GM18517 (cell line): ENCODE data around the gene OR5B21.

Experiments used
- ATAC-seq: cut with Tn5 transposase; IDR thresholded peaks from one replicate; pipeline ENCODE4 v1.9.1; 2021; ENCODE audit warnings: mild to moderate bottlenecking, moderate library complexity; ENCODE audit not compliant: unreplicated experiment

The OR5B21 gene

DNA sequence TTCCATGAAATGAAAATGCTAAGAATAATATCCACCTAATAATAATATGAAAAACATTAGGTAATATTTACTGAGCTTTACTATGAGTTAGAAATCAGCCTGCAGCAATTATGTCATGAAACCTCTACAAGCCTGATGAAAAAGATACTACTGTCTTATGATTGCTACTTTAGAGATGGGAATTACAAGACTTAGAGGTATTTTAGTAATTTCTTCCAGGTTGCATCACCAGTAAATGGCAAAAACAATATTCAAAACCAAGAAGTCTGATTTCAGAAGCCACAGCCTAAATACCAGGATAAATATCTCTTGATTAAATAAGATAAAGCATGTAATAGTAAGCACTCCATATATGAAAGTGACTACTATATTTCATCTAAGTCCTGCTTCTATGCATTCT is 13.8 kb downstream of the OR5B21 start:
- ATAC-seq: no peak

DNA sequence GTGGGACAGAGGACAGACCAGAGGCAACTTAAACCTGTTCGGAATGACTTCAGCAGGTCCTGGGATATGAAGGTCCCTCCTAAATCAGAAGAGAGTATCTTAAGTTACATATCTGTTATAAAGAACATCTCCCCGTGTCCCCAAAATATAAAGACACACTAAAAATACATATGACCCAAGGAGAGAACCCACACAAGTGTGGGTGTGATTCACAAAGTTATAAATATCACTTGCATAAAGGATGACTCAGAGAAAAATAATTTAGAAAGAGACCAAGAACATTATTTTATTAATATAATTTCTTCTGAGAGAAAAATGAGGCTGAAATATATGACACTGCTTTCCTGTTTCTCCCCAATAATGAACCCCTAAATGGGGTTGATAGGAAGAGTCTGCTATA is 14.2 kb downstream of the OR5B21 start:
- no peak for ATAC-seq

DNA sequence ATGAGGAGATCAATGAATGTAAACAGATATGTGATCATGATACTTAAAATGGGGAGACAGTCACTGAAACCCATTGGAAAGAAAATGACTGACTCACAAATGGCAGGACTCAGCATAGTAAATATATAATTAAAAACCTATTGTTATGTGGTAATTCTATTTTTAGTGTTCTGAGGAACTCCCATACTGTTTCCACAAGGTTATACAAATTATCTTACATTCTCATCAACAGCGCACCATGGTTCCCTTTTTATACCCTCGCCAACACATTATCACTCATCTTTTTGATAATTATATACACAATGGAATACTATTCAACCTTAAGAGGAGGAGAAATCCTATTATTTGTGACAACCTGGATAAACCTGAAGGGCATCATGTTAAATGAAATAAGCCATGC is 17.1 kb downstream of the OR5B21 start:
- ATAC-seq: no peak

DNA sequence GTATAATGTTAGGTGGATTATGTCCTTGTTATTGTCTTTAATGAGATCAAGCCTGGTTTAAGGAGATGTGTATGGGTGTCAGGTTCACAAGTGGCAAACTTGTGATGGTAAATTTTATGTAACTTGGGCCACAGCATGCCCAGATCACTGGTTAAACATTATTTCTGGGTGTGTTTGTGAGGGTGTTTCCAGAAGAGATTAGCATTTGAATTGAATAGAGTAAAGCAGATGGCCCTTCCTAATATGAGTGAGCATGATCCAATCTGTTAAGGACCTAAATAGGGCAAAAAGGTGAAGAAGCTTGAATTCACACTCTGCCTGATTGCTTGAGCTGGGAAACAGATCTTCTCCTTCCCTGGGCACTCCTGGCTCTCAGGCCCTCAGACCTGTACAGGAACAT is 20.7 kb downstream of the OR5B21 start:
- no peak for ATAC-seq

DNA sequence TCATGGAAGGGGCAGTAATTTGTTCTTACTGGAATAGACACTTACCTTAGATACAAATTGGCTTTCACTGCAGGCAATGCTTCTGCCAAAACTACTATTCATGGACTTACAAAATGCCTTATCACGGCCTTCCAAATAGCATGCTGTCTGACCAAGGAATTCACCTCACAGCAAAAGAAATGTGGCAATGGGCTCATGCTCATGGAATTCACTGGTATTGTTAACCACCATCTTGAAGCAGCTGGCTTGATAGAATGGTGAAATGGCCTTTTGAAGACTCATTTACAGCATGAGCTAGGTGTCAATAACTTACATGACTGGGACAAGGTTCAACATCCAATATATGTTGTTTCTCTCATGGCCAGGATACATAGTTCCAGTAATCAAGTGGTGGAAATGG is 21.9 kb downstream of the OR5B21 start:
- ATAC-seq: no peak

DNA sequence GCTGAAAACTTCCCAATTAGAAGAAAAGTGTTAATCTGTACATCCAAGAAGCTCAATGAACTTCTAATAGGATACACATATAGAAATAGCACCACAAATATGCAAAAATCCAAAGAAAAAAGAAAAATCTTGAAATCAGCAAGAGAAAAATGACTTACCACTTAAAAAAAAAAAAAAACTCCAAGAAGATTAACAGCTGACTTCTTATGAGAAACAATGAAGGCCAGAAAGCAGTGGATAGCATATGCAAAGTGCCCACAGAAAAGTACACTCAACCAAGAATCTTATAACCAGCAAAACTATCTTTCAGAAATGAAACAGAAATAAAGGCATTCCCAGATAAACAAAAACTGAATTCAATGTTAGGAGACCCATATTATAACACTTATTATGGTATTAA is 36.0 kb downstream of the OR5B21 start:
- no peak for ATAC-seq

DNA sequence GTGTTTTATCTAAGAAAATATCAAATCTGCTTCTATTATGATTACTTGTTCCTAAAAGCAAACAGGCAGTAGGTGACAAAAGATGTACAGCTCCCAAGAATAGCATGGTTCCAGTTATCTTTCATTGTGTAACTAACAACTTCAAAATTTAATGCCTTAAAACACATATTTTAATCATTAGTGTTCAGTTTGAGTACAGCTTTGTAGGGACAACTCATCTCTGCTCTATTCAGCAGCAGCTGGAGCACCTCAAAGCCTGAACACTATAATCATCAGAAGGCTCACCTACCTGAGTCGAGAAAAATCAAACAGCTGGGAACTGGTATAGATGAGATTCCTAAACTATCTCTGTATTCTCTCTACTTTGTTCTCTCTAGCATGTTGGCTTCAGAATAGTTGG is 41.6 kb downstream of the OR5B21 start:
- no peak for ATAC-seq

DNA sequence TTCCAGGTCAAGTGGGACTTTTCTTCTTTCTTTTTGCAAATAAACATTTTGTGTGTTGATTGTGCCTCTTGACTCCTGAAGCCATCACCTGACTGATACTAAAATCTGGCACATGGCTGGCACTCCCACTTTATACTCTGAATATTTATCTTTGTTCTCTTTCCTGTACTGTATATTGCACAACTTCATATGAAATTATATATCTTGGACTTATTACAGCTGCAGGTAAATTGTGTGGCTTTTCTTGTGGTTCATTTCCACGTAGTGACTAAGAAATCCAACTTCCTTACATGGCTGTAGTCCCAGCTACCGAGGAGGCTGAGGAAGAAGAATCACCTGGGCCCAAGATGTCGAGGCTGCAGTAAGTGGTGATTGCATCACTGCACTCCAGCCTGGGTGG is 42.2 kb downstream of the OR5B21 start:
- no peak for ATAC-seq
